K562 (cell line): Measurements from ENCODE around the gene CD226. TPM values are rescaled to one million over a fixed set of nuclear protein-coding genes. Genes with fewer than 3 reads are reported as not detected.

Source experiments
- ATAC-seq: fragments of 200-7000 bp; cut with Tn5 transposase; 3 replicates; pipeline ENCODE4 v1.9.1; 2020; ENCODE audit warnings: moderate library complexity
- BruUV-seq: library from RNA; stranded (reverse); fragments of 400-500 nt; replicated peaks from 2 replicates; lab custom pipeline; 2021; lab: Mats Ljungman, UMichigan
- CTCF ChIA-PET: fragments of 300-600 bp; formaldehyde crosslinking; extraction: SDS; loops from one replicate; lab custom pipeline; 2021; ENCODE audit warnings: low intra/inter-chr PET ratio; lab: Yijun Ruan, JAX
- POLR2A ChIA-PET: fragments of 300-600, 350-650 bp; sonication (Branson Sonifier 250); formaldehyde crosslinking; extraction: SDS; loops from one replicate; lab custom pipeline; 2021; ENCODE audit warnings: antibody characterized with exemption, inconsistent platforms; lab: Yijun Ruan, JAX
- DNase-seq, 4 experiments: peaks; one replicate each; pipeline versions ENCODE4 v3.0.0 to v3.0.0-alpha.2; 2011 to 2018; ENCODE audit warnings: low spot score in 3 of 4, mixed read lengths in 3 of 4; ENCODE audit errors: extremely low read depth in 1 of 4
- FAIRE-seq: peaks from 2 replicates; lab custom pipeline; 2011; peaks lifted over from hg19 to GRCh38; lab: Jason Lieb, UNC
- H2AFZ ChIP-seq: 2 replicates; pipeline ENCODE4 v1.6.0; 2011; ENCODE audit warnings: low read depth, low read length, control low read depth, inconsistent platforms
- H3K27ac ChIP-seq: fragments of 200-600 bp; 3 replicates; pipeline ENCODE4 v1.8.0; 2011; ENCODE audit warnings: low read depth, mild to moderate bottlenecking, control low read depth, inconsistent platforms, low read length, moderate library complexity, mixed read lengths; ENCODE audit errors: extremely low read depth
- H3K27me3 ChIP-seq, 2 experiments: fragments of 300-600 bp in 1 of 2; 2 replicates in 1 of 2; 3 replicates in 1 of 2; pipeline versions ENCODE4 v1.6.0 to v1.8.0; 2011; ENCODE audit warnings: inconsistent platforms in 2 of 2, low read length in 2 of 2, mild to moderate bottlenecking in 1 of 2, mixed read lengths in 1 of 2, moderate library complexity in 1 of 2; ENCODE audit not compliant: control insufficient read depth in 2 of 2, insufficient read depth in 2 of 2
- H3K36me3 ChIP-seq: fragments of 300-600 bp; 3 replicates; pipeline ENCODE4 v1.8.0; 2011; ENCODE audit warnings: mild to moderate bottlenecking, low read length, inconsistent platforms; ENCODE audit not compliant: control insufficient read depth, insufficient read depth
- H3K4me1 ChIP-seq, 2 experiments: fragments of 200-600 bp in 1 of 2; replicated peaks in 1 of 2; 2 replicates in 1 of 2; 3 replicates in 1 of 2; pipeline versions ENCODE4 v1.5.1 to v1.8.0; 2011; ENCODE audit warnings: inconsistent platforms in 2 of 2, low read length in 2 of 2, mild to moderate bottlenecking in 1 of 2, mixed read lengths in 1 of 2, moderate library complexity in 1 of 2; ENCODE audit not compliant: control insufficient read depth in 2 of 2, insufficient read depth in 2 of 2
- H3K4me2 ChIP-seq: 2 replicates; pipeline ENCODE4 v1.6.1; 2011; ENCODE audit warnings: low read length, control low read depth, inconsistent platforms, mixed read lengths; ENCODE audit not compliant: insufficient read depth
- H3K4me3 ChIP-seq: fragments of 200-600 bp; sonication (generic), shearing (Covaris generic); 2 replicates; pipeline ENCODE4 v1.5.1; 2016; ENCODE audit warnings: control low read depth, inconsistent platforms
- H3K79me2 ChIP-seq: fragments of 200-600 bp; 3 replicates; pipeline ENCODE4 v1.8.0; 2011; ENCODE audit warnings: low read length, inconsistent platforms; ENCODE audit not compliant: control insufficient read depth, insufficient read depth
- H3K9ac ChIP-seq, 2 experiments: 2 replicates each; pipeline versions ENCODE4 v1.6.0 to v1.6.1; 2011; ENCODE audit warnings: low read depth in 2 of 2, low read length in 2 of 2, control low read depth in 1 of 2, inconsistent platforms in 1 of 2, mild to moderate bottlenecking in 1 of 2, mixed read lengths in 1 of 2; ENCODE audit not compliant: insufficient read depth in 1 of 2
- H3K9me1 ChIP-seq: one replicate; pipeline ENCODE4 v1.6.0; 2011; ENCODE audit warnings: inconsistent platforms, mild to moderate bottlenecking, low read length, moderate library complexity; ENCODE audit not compliant: control insufficient read depth, insufficient read depth
- H3K9me3 ChIP-seq: replicated peaks from 2 replicates; pipeline ENCODE4 v1.5.1; 2011; ENCODE audit warnings: low read depth, low read length, inconsistent platforms; ENCODE audit not compliant: control insufficient read depth, insufficient read depth
- H4K20me1 ChIP-seq: replicated peaks from 2 replicates; pipeline ENCODE4 v1.6.1; 2011; ENCODE audit warnings: low read length, inconsistent platforms, mixed read lengths; ENCODE audit not compliant: control insufficient read depth, insufficient read depth
- BRD4 ChIP-seq: fragments of 200-600 bp; sonication (generic); IDR thresholded peaks from 2 replicates; pipeline ENCODE4 v1.6.1; 2017; ENCODE audit warnings: inconsistent platforms
- CSDE1 ChIP-seq, 2 experiments: fragments of 450-650 bp; IDR thresholded peaks; 2 replicates each; pipeline ENCODE4 v1.6.1; 2016; ENCODE audit warnings: mild to moderate bottlenecking in 1 of 2
- FOXA1 ChIP-seq: fragments of 450-650 bp; IDR thresholded peaks from 2 replicates; pipeline ENCODE4 v1.6.1; 2016; ENCODE audit warnings: mild to moderate bottlenecking, borderline replicate concordance
- HIVEP1 ChIP-seq: fragments of 250-450 bp; sonication (Bioruptor Pico); IDR thresholded peaks from 2 replicates; pipeline ENCODE4 v1.4.0; 2020; ENCODE audit warnings: mild to moderate bottlenecking
- MEF2A ChIP-seq: IDR thresholded peaks from 2 replicates; pipeline ENCODE4 v1.6.1; 2011; ENCODE audit warnings: low read depth, mild to moderate bottlenecking, low read length, moderate library complexity; ENCODE audit not compliant: control insufficient read depth
- MTA1 ChIP-seq: fragments of 450-650 bp; IDR thresholded peaks from 2 replicates; pipeline ENCODE4 v1.6.1; 2017; ENCODE audit warnings: borderline replicate concordance
- RAD51 ChIP-seq: fragments of 450-650 bp; IDR thresholded peaks from 2 replicates; pipeline ENCODE4 v1.7.1; 2016; ENCODE audit warnings: low read depth, mild to moderate bottlenecking, borderline replicate concordance
- SRF ChIP-seq, 2 experiments: fragments of 250-450, 450-650 bp in 1 of 2; sonication (Bioruptor Pico) in 1 of 2; sonication (generic) in 1 of 2; formaldehyde crosslinking; IDR thresholded peaks; 2 replicates each; pipeline versions ENCODE4 v1.5.0 to v1.5.1; 2020 to 2022; ENCODE audit warnings: mild to moderate bottlenecking in 1 of 2, missing genetic modification reagents in 1 of 2
- TAL1 ChIP-seq: fragments of 450-650 bp; IDR thresholded peaks from 2 replicates; pipeline ENCODE4 v1.6.1; 2016; ENCODE audit warnings: mild to moderate bottlenecking
- ZNF140 ChIP-seq: fragments of 250-450 bp; sonication (Bioruptor Pico); IDR thresholded peaks from 2 replicates; pipeline ENCODE4 v1.8.0; 2021; ENCODE audit warnings: moderate library complexity, mild to moderate bottlenecking, inconsistent platforms
- ZNF551 ChIP-seq: fragments of 250-450 bp; sonication (Bioruptor Pico); IDR thresholded peaks from 2 replicates; pipeline ENCODE4 v1.5.0; 2021; ENCODE audit warnings: mild to moderate bottlenecking, moderate library complexity
- ZNF740 ChIP-seq, 3 experiments: fragments of 200-800 bp in 1 of 3; sonication (Bioruptor generic) in 1 of 3; sonication (generic) in 1 of 3; formaldehyde crosslinking in 1 of 3; IDR thresholded peaks; 2 replicates each; pipeline versions ENCODE4 v1.6.1 to v1.8.0; 2016 to 2022; ENCODE audit warnings: mild to moderate bottlenecking in 2 of 3, missing compliant biosample characterization in 2 of 3, missing genetic modification characterization in 2 of 3, missing genetic modification reagents in 1 of 3
- WGBS: fragments of 100-300 bp; shearing (Covaris generic); methylation state at CpG from one replicate; pipeline ENCODE4 v1.1.6; 2016; ENCODE audit warnings: low coverage, mixed read lengths; ENCODE audit not compliant: insufficient coverage; ENCODE audit errors: missing lambda C conversion rate; 5-methylcytosine and 5-hydroxymethylcytosine counted together
- in situ Hi-C: fragments of 300-500 bp; cut with MboI; formaldehyde crosslinking; loops from 4 replicates; pipeline ENCODE4 v1.15.0; 2018; ENCODE audit warnings: inconsistent platforms, mixed read lengths
- intact Hi-C: fragments of 100-400 bp; cut with micrococcal nuclease; formaldehyde crosslinking; loops from 2 replicates; pipeline ENCODE4 v1.14.2; 2022
- polyA plus RNA-seq, 8 experiments: library from polyadenylated mRNA; depleted of rRNA in 4 of 8; stranded (reverse) in 5 of 8; unstranded in 3 of 8; fragments of >200 nt; fragmentation: Nextera tagmentation in 2 of 8; fragmentation: Illumina TruSeq in 1 of 8; extraction: Ambion mirVana in 2 of 8; extraction: Trizol in 1 of 8; gene quantifications; 2 replicates each; pipeline versions ENCODE4 v1.2.1 to v1.2.3, GENCODE V29; 2011 to 2014; ENCODE audit warnings: inconsistent platforms in 1 of 8, missing spikeins in 1 of 8
- total RNA-seq, 7 experiments: library from RNA; depleted of rRNA in 6 of 7; stranded (reverse); fragments of >200 nt in 6 of 7; fragmentation: Illumina TruSeq in 2 of 7; extraction: Trizol in 2 of 7; gene quantifications; 2 replicates each; pipeline versions ENCODE4 v1.2.1 to v1.2.3, GENCODE V29; 2011 to 2021; ENCODE audit warnings: low replicate concordance in 1 of 7

Gene CD226
- total and polyA plus RNA-seq, 9 of the 15 experiments (the other 6 are each of a cell fraction or from before 2014, with no cell fraction given): 0.32 to 1.7 (median 0.80) TPM

- H2AFZ ChIP-seq: no peak overlapping the region
- H3K9ac ChIP-seq: no peak overlapping the region
- no peaks in the 10 kb centered on the region for H3K36me3 ChIP-seq
- no peak for ATAC-seq
- in situ Hi-C loops (no loop called here), intact Hi-C loops (no loop called here)
- no peaks in the 10 kb centered on the region for H4K20me1 ChIP-seq
- no peak overlapping the region for H3K27ac ChIP-seq
- no peak for FAIRE-seq
- 9% methylated on average over 5 of the region's 5 CpGs for WGBS
- H3K79me2 ChIP-seq: no peaks in the 10 kb centered on the region
- no peaks in the 10 kb centered on the region for H3K9me1 ChIP-seq
- ChIA-PET CTCF (no interaction called here), POLR2A (interaction anchor here (0.6 kb wide), 1 partner anchor 43 kb away, joined by 4 read pairs; no protein-coding TSS in a partner anchor)
- no TSS peak for BruUV-seq
- no peaks in the 10 kb centered on the region for H3K4me1 ChIP-seq
- DNase-seq: no peak
- H3K4me2 ChIP-seq: no peak overlapping the region
- H3K4me3 ChIP-seq: no peak overlapping the region
- H3K27me3 ChIP-seq: no peaks in the 10 kb centered on the region
- no peak for TF ChIP-seq MTA1
- no peak for TF ChIP-seq SRF (CRISPR knock-in tag; IDR thresholded peaks at IDR 0.05)
- no peak for TF ChIP-seq TAL1
- TF ChIP-seq ZNF740 (CRISPR knock-in tag; IDR thresholded peaks at IDR 0.05): no peak
- no peak for TF ChIP-seq ZNF740 (tag; IDR thresholded peaks at IDR 0.05)
- no peak for TF ChIP-seq BRD4
- no peak for TF ChIP-seq ZNF140 (CRISPR knock-in tag)
- TF ChIP-seq CSDE1 (IDR thresholded peaks at IDR 0.05): no peak
- TF ChIP-seq ZNF551: no peak
- TF ChIP-seq RAD51: no peak
- no peak for TF ChIP-seq FOXA1
- TF ChIP-seq MEF2A: no peak
- TF ChIP-seq HIVEP1 (CRISPR knock-in tag): no peak
- H3K9me3 ChIP-seq: no peaks in the 10 kb centered on the region
Measured at GRCh38 chr18:69929041-69929774, 18.5 kb downstream of the CD226 start.
